ENCODE measurements around the gene RPS6KA5.
A peak's percentile ranks its signal among the peaks of the same experiment; 100 is the strongest.

The RPS6KA5 gene

DNA sequence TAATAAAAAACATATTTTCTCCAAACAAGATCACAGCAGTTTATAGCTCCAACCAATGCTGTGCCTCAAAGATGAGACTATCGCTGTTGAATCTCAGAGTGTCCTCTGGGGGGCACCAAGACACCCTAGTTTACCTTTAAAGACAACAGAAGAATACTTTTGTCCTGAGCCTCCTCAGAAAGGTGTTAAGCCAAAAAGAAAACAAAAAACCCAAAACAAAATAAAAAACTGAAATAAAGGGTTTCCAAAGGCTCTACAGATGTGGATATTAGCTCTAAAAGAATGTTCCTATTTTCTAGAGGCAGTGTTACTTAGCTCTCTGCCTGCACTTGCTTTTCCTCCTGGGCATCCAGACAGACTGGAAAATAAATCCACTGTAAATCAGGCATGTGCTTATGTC is 157.3 kb downstream of the RPS6KA5 start:
- peak; percentile 42 for DNase-seq (ENCODE audit: low read depth)
- TF ChIP-seq, protein P1, sequence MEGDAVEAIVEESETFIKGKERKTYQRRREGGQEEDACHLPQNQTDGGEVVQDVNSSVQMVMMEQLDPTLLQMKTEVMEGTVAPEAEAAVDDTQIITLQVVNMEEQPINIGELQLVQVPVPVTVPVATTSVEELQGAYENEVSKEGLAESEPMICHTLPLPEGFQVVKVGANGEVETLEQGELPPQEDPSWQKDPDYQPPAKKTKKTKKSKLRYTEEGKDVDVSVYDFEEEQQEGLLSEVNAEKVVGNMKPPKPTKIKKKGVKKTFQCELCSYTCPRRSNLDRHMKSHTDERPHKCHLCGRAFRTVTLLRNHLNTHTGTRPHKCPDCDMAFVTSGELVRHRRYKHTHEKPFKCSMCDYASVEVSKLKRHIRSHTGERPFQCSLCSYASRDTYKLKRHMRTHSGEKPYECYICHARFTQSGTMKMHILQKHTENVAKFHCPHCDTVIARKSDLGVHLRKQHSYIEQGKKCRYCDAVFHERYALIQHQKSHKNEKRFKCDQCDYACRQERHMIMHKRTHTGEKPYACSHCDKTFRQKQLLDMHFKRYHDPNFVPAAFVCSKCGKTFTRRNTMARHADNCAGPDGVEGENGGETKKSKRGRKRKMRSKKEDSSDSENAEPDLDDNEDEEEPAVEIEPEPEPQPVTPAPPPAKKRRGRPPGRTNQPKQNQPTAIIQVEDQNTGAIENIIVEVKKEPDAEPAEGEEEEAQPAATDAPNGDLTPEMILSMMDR (IDR thresholded peaks at IDR 0.05; ENCODE audit: control insufficient read depth, extremely low read depth, insufficient read depth) = peak; percentile 83
- H3K4me3 ChIP-seq (ENCODE audit: low read depth, low read length) = no peak overlapping the region

GRCh38 chr14:90900476-90901083 is 159.9 kb downstream of the RPS6KA5 start:
- DNase-seq (ENCODE audit: low read depth) = no peak
- H3K4me3 ChIP-seq (ENCODE audit: low read depth, low read length) = no peak overlapping the region
- TF ChIP-seq, protein P1 (IDR thresholded peaks at IDR 0.05; ENCODE audit: control insufficient read depth, extremely low read depth, insufficient read depth) = 0 out of 2 replicates have a peak, but pooled peaks have one; percentile 24

DNA sequence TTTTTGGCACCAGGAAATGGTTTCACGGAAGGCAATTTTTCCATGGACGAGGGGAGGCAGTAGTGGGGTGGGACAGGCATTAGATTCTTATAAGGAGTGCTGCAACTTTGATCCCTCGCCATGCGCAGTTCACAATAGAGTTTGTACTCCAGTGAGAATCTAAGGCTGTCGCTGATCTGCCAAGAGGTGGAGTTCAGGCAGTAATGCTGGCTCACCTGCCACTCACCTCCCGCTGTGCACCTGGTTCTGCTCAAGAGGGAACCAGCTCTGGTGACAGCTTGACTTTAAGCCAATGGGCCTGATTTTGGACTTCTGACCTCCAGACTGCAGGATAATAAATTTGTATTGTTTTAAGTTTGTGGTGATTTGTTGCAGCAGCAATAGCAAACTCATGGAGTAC is 163.4 kb downstream of the RPS6KA5 start:
- TF ChIP-seq, protein P1 (IDR thresholded peaks at IDR 0.05; ENCODE audit: control insufficient read depth, extremely low read depth, insufficient read depth) = no peak
- DNase-seq (ENCODE audit: low read depth) = no peak

GRCh38 chr14:90894241-90894640 is 166.2 kb downstream of the RPS6KA5 start:
- TF ChIP-seq, protein P1 (IDR thresholded peaks at IDR 0.05; ENCODE audit: control insufficient read depth, extremely low read depth, insufficient read depth) = no peak
- DNase-seq (ENCODE audit: low read depth) = no peak
- no peak overlapping the region for H3K4me3 ChIP-seq (ENCODE audit: low read depth, low read length)

More for the DNA sequence above, 163.4 kb downstream of the RPS6KA5 start:
- no peak overlapping the region for H3K4me3 ChIP-seq (ENCODE audit: low read depth, low read length)

- TF ChIP-seq, protein P1 (IDR thresholded peaks at IDR 0.05; ENCODE audit: control insufficient read depth, extremely low read depth, insufficient read depth) = no peak
- DNase-seq (ENCODE audit: low read depth) = no peak
- H3K4me3 ChIP-seq (ENCODE audit: low read depth, low read length) = no peak overlapping the region
Observed at GRCh38 chr14:90893510-90893909, 166.9 kb downstream of the RPS6KA5 start.

GRCh38 chr14:90892970-90893369 is 167.5 kb downstream of the RPS6KA5 start:
- H3K4me3 ChIP-seq (ENCODE audit: low read depth, low read length) = no peak overlapping the region
- TF ChIP-seq, protein P1 (IDR thresholded peaks at IDR 0.05; ENCODE audit: control insufficient read depth, extremely low read depth, insufficient read depth) = no peak
- no peak for DNase-seq (ENCODE audit: low read depth)

GRCh38 chr14:90891326-90891725 is 169.1 kb downstream of the RPS6KA5 start:
- no peak for DNase-seq (ENCODE audit: low read depth)
- TF ChIP-seq, protein P1 (IDR thresholded peaks at IDR 0.05; ENCODE audit: control insufficient read depth, extremely low read depth, insufficient read depth) = no peak
- H3K4me3 ChIP-seq (ENCODE audit: low read depth, low read length) = no peak overlapping the region

Data from LNCaP clone FGC (cell line).